CMK (cell line): ENCODE results near the gene CDH4.
"Not testable (repeated sequence)": the region's sequence is repeated elsewhere in the genome, so short reads cannot be mapped to it uniquely, and the experiment has no call there.

Source experiments
- DNase-seq: peaks from one replicate; pipeline ENCODE4 v3.0.0-alpha.2; 2010; ENCODE audit warnings: low read depth

The CDH4 gene

GRCh38 chr20:61419010-61419409, 166.9 kb downstream of the CDH4 start:
- no peak for DNase-seq

- DNase-seq, result no peak
These were observed 167.4 kb downstream of the CDH4 start for GRCh38 chr20:61419501-61419900.

- DNase-seq, result no peak
These were observed 168.0 kb downstream of the CDH4 start for GRCh38 chr20:61420056-61420455.

- no peak for DNase-seq
These were observed 168.7 kb downstream of the CDH4 start for GRCh38 chr20:61420781-61421180.

- no peak for DNase-seq
These were observed 170.8 kb downstream of the CDH4 start for GRCh38 chr20:61422636-61423425.

GRCh38 chr20:61424011-61424627, 172.1 kb downstream of the CDH4 start:
- DNase-seq, result no peak

- no peak for DNase-seq
These were observed 172.8 kb downstream of the CDH4 start for GRCh38 chr20:61424628-61425420.

- not testable (repeated sequence) for DNase-seq
These were observed 173.5 kb downstream of the CDH4 start for GRCh38 chr20:61425541-61425991.

- no peak for DNase-seq
These were observed 174.3 kb downstream of the CDH4 start for GRCh38 chr20:61426352-61426751.

- no peak for DNase-seq
These were observed 177.6 kb downstream of the CDH4 start for GRCh38 chr20:61429458-61430227.

- DNase-seq, result no peak
These were observed 178.2 kb downstream of the CDH4 start for GRCh38 chr20:61430228-61430624.

- DNase-seq, result no peak
These were observed 181.1 kb downstream of the CDH4 start for GRCh38 chr20:61433176-61433575.

- DNase-seq, result no peak
These were observed 181.8 kb downstream of the CDH4 start for GRCh38 chr20:61433816-61434215.

- no peak for DNase-seq
These were observed 182.3 kb downstream of the CDH4 start for GRCh38 chr20:61434341-61434781.

- DNase-seq, result no peak
These were observed 183.2 kb downstream of the CDH4 start for GRCh38 chr20:61435184-61435822.

GRCh38 chr20:61435823-61436220, 183.8 kb downstream of the CDH4 start:
- DNase-seq, result no peak

GRCh38 chr20:61436283-61436666, 184.2 kb downstream of the CDH4 start:
- DNase-seq, result no peak

- DNase-seq, result no peak
These were observed 184.7 kb downstream of the CDH4 start for GRCh38 chr20:61436667-61437279.

- DNase-seq, result no peak
These were observed 185.5 kb downstream of the CDH4 start for GRCh38 chr20:61437280-61438206.

GRCh38 chr20:61438285-61438684, 186.2 kb downstream of the CDH4 start:
- DNase-seq, result no peak
